KMS-11 (cell line): Measurements from ENCODE around the gene MAP7.

Source experiments
- H2AFZ ChIP-seq: fragments of 200-600 bp; sonication (generic); 2 replicates; pipeline ENCODE4 v1.6.1; 2016; ENCODE audit warnings: antibody characterized with exemption, mixed run types, low read depth
- H3K27ac ChIP-seq: fragments of 200-600 bp; sonication (generic); 2 replicates; pipeline ENCODE4 v1.6.1; 2016; ENCODE audit warnings: mild to moderate bottlenecking, mixed run types
- H3K27me3 ChIP-seq: fragments of 200-600 bp; sonication (generic); 2 replicates; pipeline ENCODE4 v1.6.1; 2017; ENCODE audit warnings: mild to moderate bottlenecking, low read depth, mixed run types, moderate library complexity; ENCODE audit not compliant: insufficient read depth
- H3K36me3 ChIP-seq: fragments of 200-600 bp; sonication (generic); 2 replicates; pipeline ENCODE4 v1.6.1; 2017; ENCODE audit warnings: mild to moderate bottlenecking, mixed run types; ENCODE audit not compliant: insufficient read depth
- H3K4me1 ChIP-seq: fragments of 200-600 bp; sonication (generic); 2 replicates; pipeline ENCODE4 v1.6.1; 2016; ENCODE audit warnings: mild to moderate bottlenecking, low read depth, mixed run types; ENCODE audit not compliant: poor library complexity, severe bottlenecking
- H3K4me2 ChIP-seq: fragments of 200-600 bp; sonication (generic); 2 replicates; pipeline ENCODE4 v1.7.0; 2016; ENCODE audit warnings: mild to moderate bottlenecking, mixed run types
- H3K4me3 ChIP-seq: fragments of 200-600 bp; sonication (generic); IDR thresholded peaks from 2 replicates; pipeline ENCODE4 v1.6.1; 2017; ENCODE audit warnings: low read depth, low read length, mixed read lengths; ENCODE audit not compliant: insufficient read depth
- H3K79me2 ChIP-seq: fragments of 200-600 bp; sonication (generic); 2 replicates; pipeline ENCODE4 v1.6.1; 2016; ENCODE audit warnings: low read depth, mixed run types; ENCODE audit not compliant: insufficient read depth
- H3K9ac ChIP-seq: fragments of 200-600 bp; sonication (generic); 2 replicates; pipeline ENCODE4 v1.6.1; 2016; ENCODE audit warnings: mild to moderate bottlenecking, mixed run types
- H4K20me1 ChIP-seq: fragments of 200-600 bp; sonication (generic); 2 replicates; pipeline ENCODE4 v1.6.1; 2016; ENCODE audit warnings: mild to moderate bottlenecking, mixed run types; ENCODE audit not compliant: insufficient read depth
- TF ChIP-seq, protein P1 (sequence below): fragments of 200-600 bp; sonication (generic); conservative IDR thresholded peaks from 2 replicates; pipeline ENCODE4 v1.6.1; 2017; ENCODE audit warnings: low read depth, mild to moderate bottlenecking, antibody characterized with exemption, low read length, moderate library complexity, mixed read lengths

The MAP7 gene

GRCh38 chr6:136576821-136577220, 26.6 kb upstream of the MAP7 start:
- H3K27me3 ChIP-seq: no peaks in the 10 kb centered on the region
- TF ChIP-seq, protein P1, sequence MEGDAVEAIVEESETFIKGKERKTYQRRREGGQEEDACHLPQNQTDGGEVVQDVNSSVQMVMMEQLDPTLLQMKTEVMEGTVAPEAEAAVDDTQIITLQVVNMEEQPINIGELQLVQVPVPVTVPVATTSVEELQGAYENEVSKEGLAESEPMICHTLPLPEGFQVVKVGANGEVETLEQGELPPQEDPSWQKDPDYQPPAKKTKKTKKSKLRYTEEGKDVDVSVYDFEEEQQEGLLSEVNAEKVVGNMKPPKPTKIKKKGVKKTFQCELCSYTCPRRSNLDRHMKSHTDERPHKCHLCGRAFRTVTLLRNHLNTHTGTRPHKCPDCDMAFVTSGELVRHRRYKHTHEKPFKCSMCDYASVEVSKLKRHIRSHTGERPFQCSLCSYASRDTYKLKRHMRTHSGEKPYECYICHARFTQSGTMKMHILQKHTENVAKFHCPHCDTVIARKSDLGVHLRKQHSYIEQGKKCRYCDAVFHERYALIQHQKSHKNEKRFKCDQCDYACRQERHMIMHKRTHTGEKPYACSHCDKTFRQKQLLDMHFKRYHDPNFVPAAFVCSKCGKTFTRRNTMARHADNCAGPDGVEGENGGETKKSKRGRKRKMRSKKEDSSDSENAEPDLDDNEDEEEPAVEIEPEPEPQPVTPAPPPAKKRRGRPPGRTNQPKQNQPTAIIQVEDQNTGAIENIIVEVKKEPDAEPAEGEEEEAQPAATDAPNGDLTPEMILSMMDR: no peak
- H3K27ac ChIP-seq: no peak overlapping the region
- H3K36me3 ChIP-seq: no peaks in the 10 kb centered on the region
- no peak overlapping the region for H2AFZ ChIP-seq
- no peak overlapping the region for H3K4me3 ChIP-seq
- no peaks in the 10 kb centered on the region for H4K20me1 ChIP-seq
- no peaks in the 10 kb centered on the region for H3K79me2 ChIP-seq
- H3K9ac ChIP-seq: no peak overlapping the region
- H3K4me1 ChIP-seq: no peaks in the 10 kb centered on the region
- no peak overlapping the region for H3K4me2 ChIP-seq

DNA sequence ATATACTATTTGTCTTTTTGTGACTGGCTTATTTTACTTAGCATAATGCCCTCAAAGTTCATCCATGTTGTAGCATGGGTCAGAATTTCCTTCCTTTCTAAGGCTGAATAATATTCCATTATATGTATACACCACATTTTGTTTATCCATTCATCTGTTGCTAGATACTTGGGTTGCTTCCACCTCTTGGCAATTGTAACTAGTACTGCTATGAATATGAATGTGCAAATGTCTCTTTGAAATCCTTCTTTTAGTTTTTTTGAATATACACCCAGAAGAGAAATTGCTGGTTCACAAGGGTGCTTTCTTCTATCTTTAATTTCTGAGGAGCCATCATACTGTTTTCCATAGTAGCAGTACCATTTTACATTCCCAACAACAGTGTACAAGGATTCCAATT, 21.3 kb upstream of the MAP7 start:
- TF ChIP-seq, protein P1: no peak
- no peak overlapping the region for H3K4me3 ChIP-seq
- H3K36me3 ChIP-seq: no peaks in the 10 kb centered on the region
- H3K4me2 ChIP-seq: no peak overlapping the region
- no peaks in the 10 kb centered on the region for H4K20me1 ChIP-seq
- H3K27me3 ChIP-seq: no peaks in the 10 kb centered on the region
- H3K79me2 ChIP-seq: no peaks in the 10 kb centered on the region
- no peak overlapping the region for H3K9ac ChIP-seq
- no peaks in the 10 kb centered on the region for H3K4me1 ChIP-seq
- H3K27ac ChIP-seq: no peak overlapping the region
- H2AFZ ChIP-seq: no peak overlapping the region

GRCh38 chr6:136571065-136571464, 20.8 kb upstream of the MAP7 start:
- no peak overlapping the region for H3K27ac ChIP-seq
- H3K79me2 ChIP-seq: no peaks in the 10 kb centered on the region
- peak overlapping the region; percentile 4; the same call in 1 of the 2 replicates for H3K4me2 ChIP-seq
- H4K20me1 ChIP-seq: no peaks in the 10 kb centered on the region
- no peak overlapping the region for H2AFZ ChIP-seq
- TF ChIP-seq, protein P1: no peak
- no peaks in the 10 kb centered on the region for H3K36me3 ChIP-seq
- H3K27me3 ChIP-seq: no peaks in the 10 kb centered on the region
- no peaks in the 10 kb centered on the region for H3K4me1 ChIP-seq
- no peak overlapping the region for H3K9ac ChIP-seq
- H3K4me3 ChIP-seq: no peak overlapping the region

- H3K4me2 ChIP-seq: no peak overlapping the region
- H3K4me1 ChIP-seq: peaks cover under 1% of the 10 kb centered on the region
- H3K27ac ChIP-seq: no peak overlapping the region
- H3K27me3 ChIP-seq: no peaks in the 10 kb centered on the region
- H3K4me3 ChIP-seq: no peak overlapping the region
- no peak overlapping the region for H3K9ac ChIP-seq
- TF ChIP-seq, protein P1: no peak
- no peak overlapping the region for H2AFZ ChIP-seq
- H3K36me3 ChIP-seq: no peaks in the 10 kb centered on the region
- no peaks in the 10 kb centered on the region for H4K20me1 ChIP-seq
- no peaks in the 10 kb centered on the region for H3K79me2 ChIP-seq
These were observed 17.9 kb upstream of the MAP7 start for GRCh38 chr6:136568129-136568528.
